Pancreas (tissue), 10 donors: ENCODE measurements around the gene TRIM58. TPM values are rescaled to one million over a fixed set of nuclear protein-coding genes. Genes with fewer than 3 reads are reported as not detected.

Experiments
- ATAC-seq, 4 donors: fragments of 200-7000 bp; cut with Tn5 transposase; one replicate each; pipeline versions ENCODE4 v1.8.0 to v1.9.1; 2020; ENCODE audit warnings: mild to moderate bottlenecking in 4 of 4, moderate library complexity in 4 of 4
- DNase-seq, 6 donors: peaks; one replicate each; pipeline ENCODE4 v3.0.0-alpha.2; 2020
- FAIRE-seq: peaks from 2 replicates; lab custom pipeline; 2012; peaks lifted over from hg19 to GRCh38; lab: Jason Lieb, UNC
- H3K27ac ChIP-seq, 4 donors: fragments of 200-600 bp; sonication (generic); 1 replicate in 3 of 4; 2 replicates in 1 of 4; pipeline versions ENCODE4 v1.5.0 to v1.8.0; 2020
- H3K27me3 ChIP-seq, 4 donors: fragments of 200-600 bp; one replicate each; pipeline ENCODE4 v1.8.0; 2021
- H3K36me3 ChIP-seq, 3 donors: fragments of 200-600 bp; sonication (generic) in 1 of 3; one replicate each; pipeline versions ENCODE4 v1.5.0 to v1.8.0; 2020 to 2021
- H3K4me1 ChIP-seq, 3 donors: fragments of 200-600 bp; one replicate each; pipeline ENCODE4 v1.8.0; 2021
- H3K4me3 ChIP-seq, 4 donors: fragments of 200-600 bp; sonication (generic) in 2 of 4; one replicate each; pipeline versions ENCODE4 v1.5.0 to v1.8.0; 2020 to 2021
- H3K9me3 ChIP-seq, 4 donors: fragments of 200-600 bp; one replicate each; pipeline ENCODE4 v1.8.0; 2021
- WGBS, 2 donors: extraction: QIAGEN DNeasy Blood & Tissue Kit; methylation state at CpG; one replicate each; pipeline ENCODE4 v1.1.7; 2013; 5-methylcytosine and 5-hydroxymethylcytosine counted together
- intact Hi-C, 3 donors: fragments of 100-400 bp; cut with DNase I; formaldehyde crosslinking; loops; one replicate each; pipeline versions ENCODE4 v1.11.1 to v1.14.2; 2022
- polyA plus RNA-seq, 2 donors: library from polyadenylated mRNA; stranded (reverse); fragments of 200-250 nt; gene quantifications; one replicate each; pipeline ENCODE4 v1.2.3, GENCODE V29; 2013
- total RNA-seq, 6 donors: library from RNA; stranded (reverse); fragmentation: NEBNext Ultra II Directional in 4 of 6; extraction: Animal tissue kit (Norgen Biotek cat#: 25700) in 4 of 6; gene quantifications; one replicate each; pipeline versions ENCODE4 v1.2.1 to v1.2.4, GENCODE V29; 2021 to 2023
- TF ChIP-seq, protein P1 (sequence below), 4 donors: fragments of 200-600 bp; sonication (generic) in 3 of 4; IDR thresholded peaks; one replicate each; pipeline versions ENCODE4 v1.5.0 to v1.8.0; 2021; ENCODE audit warnings: antibody characterized with exemption in 4 of 4
- donor health status: healthy with polysubstance abuse.
- donor health status: DM: no; HTN: no; CAD: no; lungs with moderate emphysema.
- donor health status: DM: no; HTN: no; CAD: no.
- donor health status: control.
- donor health status: control.
- donor health status: Bipolar disorder and iron deficiency.
- donor health status: DM: yes; HTN: yes; CAD: no.
- donor health status: DM: no; HTN: no; CAD: no.
- donor health status: DM: no; HTN: no; CAD: no.
- donor health status: DM: yes; HTN: yes; CAD: no.

The TRIM58 gene
- total and polyA plus RNA-seq, 8 donors = 0.04 to 0.47 (median 0.13) TPM

DNA sequence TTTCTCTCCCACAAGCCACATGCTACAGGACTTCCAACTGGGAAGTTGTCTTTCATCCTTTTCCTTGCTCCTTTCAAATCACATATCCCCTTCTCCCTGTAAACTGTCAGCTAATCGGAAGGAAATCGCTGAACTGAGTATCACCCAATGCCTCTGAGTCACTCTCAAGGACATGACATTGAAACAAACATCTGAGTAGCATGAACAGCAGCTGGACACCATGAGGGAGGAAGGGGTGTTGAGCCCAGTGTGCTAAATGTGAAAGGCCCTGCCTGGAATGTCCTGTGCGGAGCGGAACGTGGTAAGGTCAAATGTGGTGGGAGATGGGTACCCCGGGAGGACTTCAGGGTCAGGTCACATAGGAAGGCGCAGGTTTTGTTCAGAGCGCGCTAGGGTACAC is 67.9 kb downstream of the TRIM58 start, which contains the start of gene OR2AJ1:
Gene OR2AJ1 (plus strand): TSS at position 22 of the 400 bp plus-strand sequence. CDS start 8,880 bp downstream, outside the sequence.
- TF ChIP-seq, protein P1, sequence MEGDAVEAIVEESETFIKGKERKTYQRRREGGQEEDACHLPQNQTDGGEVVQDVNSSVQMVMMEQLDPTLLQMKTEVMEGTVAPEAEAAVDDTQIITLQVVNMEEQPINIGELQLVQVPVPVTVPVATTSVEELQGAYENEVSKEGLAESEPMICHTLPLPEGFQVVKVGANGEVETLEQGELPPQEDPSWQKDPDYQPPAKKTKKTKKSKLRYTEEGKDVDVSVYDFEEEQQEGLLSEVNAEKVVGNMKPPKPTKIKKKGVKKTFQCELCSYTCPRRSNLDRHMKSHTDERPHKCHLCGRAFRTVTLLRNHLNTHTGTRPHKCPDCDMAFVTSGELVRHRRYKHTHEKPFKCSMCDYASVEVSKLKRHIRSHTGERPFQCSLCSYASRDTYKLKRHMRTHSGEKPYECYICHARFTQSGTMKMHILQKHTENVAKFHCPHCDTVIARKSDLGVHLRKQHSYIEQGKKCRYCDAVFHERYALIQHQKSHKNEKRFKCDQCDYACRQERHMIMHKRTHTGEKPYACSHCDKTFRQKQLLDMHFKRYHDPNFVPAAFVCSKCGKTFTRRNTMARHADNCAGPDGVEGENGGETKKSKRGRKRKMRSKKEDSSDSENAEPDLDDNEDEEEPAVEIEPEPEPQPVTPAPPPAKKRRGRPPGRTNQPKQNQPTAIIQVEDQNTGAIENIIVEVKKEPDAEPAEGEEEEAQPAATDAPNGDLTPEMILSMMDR (IDR thresholded peaks at IDR 0.05) = no peak
- intact Hi-C loops = no loop called here

More for the DNA sequence above, 67.9 kb downstream of the TRIM58 start, which contains the start of gene OR2AJ1:
- Histone ChIP-seq H3K36me3 (no peaks in the 10 kb centered on the region), H3K27ac (no peak within 1 kb of the TSS), H3K9me3 (no peaks in the 10 kb centered on the region), H3K4me3 (no peak within 1 kb of the TSS), H3K4me1 (no peaks in the 10 kb centered on the region), H3K27me3 (no peaks in the 10 kb centered on the region)
- 73 to 74% methylated on average over 9 of the region's 9 CpGs for WGBS, 2 donors
- DNase-seq = no peak
- no peak for ATAC-seq
- FAIRE-seq = no peak

Other genes starting within 250 kb of the TRIM58 start
- gene OR13G1, start 177.4 kb upstream of the TRIM58 start, total RNA-seq = not detected
- not detected for gene OR13G1, start 177.4 kb upstream of the TRIM58 start, polyA plus RNA-seq
- gene OR6F1, start 140.5 kb upstream of the TRIM58 start, total RNA-seq = not detected
- gene OR6F1, start 140.5 kb upstream of the TRIM58 start, polyA plus RNA-seq = not detected
- under 1 TPM in 1 of 6 donors, not detected in 5; 0.28 TPM for gene OR14K1, start 118.6 kb upstream of the TRIM58 start, total RNA-seq
- not detected for gene OR14K1, start 118.6 kb upstream of the TRIM58 start, polyA plus RNA-seq
- not detected for gene OR14A2, start 109.0 kb upstream of the TRIM58 start, total RNA-seq
- not detected for gene OR14A2, start 109.0 kb upstream of the TRIM58 start, polyA plus RNA-seq
- gene OR1C1, start 96.6 kb upstream of the TRIM58 start, total RNA-seq = not detected
- not detected for gene OR1C1, start 96.6 kb upstream of the TRIM58 start, polyA plus RNA-seq
- not detected for gene OR14A16, start 33.1 kb upstream of the TRIM58 start, total RNA-seq
- gene OR14A16, start 33.1 kb upstream of the TRIM58 start, polyA plus RNA-seq = not detected
- not detected for gene OR11L1, start 15.3 kb upstream of the TRIM58 start, total RNA-seq
- gene OR11L1, start 15.3 kb upstream of the TRIM58 start, polyA plus RNA-seq = not detected
- gene OR2W3, start 38.4 kb downstream of the TRIM58 start, total RNA-seq = under 1 TPM in 1 of 6 donors, not detected in 5; 0.23 TPM
- under 1 TPM in 1 of 2 donors, not detected in 1; 0.09 TPM for gene OR2W3, start 38.4 kb downstream of the TRIM58 start, polyA plus RNA-seq
- gene OR2T8, start 63.1 kb downstream of the TRIM58 start, total RNA-seq = not detected
- not detected for gene OR2T8, start 63.1 kb downstream of the TRIM58 start, polyA plus RNA-seq
- gene OR2AJ1, start 67.7 kb downstream of the TRIM58 start, total RNA-seq = not detected
- not detected for gene OR2AJ1, start 67.7 kb downstream of the TRIM58 start, polyA plus RNA-seq
- gene OR2L8, start 91.7 kb downstream of the TRIM58 start, total RNA-seq = not detected
- not detected for gene OR2L8, start 91.7 kb downstream of the TRIM58 start, polyA plus RNA-seq
- not detected for gene OR2AK2, start 108.0 kb downstream of the TRIM58 start, total RNA-seq
- gene OR2AK2, start 108.0 kb downstream of the TRIM58 start, polyA plus RNA-seq = not detected
- gene OR2L5, start 156.5 kb downstream of the TRIM58 start, total RNA-seq = not detected
- not detected for gene OR2L5, start 156.5 kb downstream of the TRIM58 start, polyA plus RNA-seq
- under 1 TPM in 3 of 6 donors, not detected in 3; 0.03 to 0.06 (median 0.05) TPM for gene OR2L2, start 172.9 kb downstream of the TRIM58 start, total RNA-seq
- under 1 TPM in 1 of 2 donors, not detected in 1; 0.07 TPM for gene OR2L2, start 172.9 kb downstream of the TRIM58 start, polyA plus RNA-seq
- not detected for gene OR2L3, start 189.6 kb downstream of the TRIM58 start, total RNA-seq
- not detected for gene OR2L3, start 189.6 kb downstream of the TRIM58 start, polyA plus RNA-seq
- gene OR2L13, start 238.0 kb downstream of the TRIM58 start, total RNA-seq = not detected
- gene OR2L13, start 238.0 kb downstream of the TRIM58 start, polyA plus RNA-seq = not detected